ENCODE measurements around the gene CNTNAP2. TPM values are rescaled to one million over a fixed set of nuclear protein-coding genes. Genes with fewer than 3 reads are reported as not detected.

Gene CNTNAP2
- total and polyA plus RNA-seq, 8 donors = 0.94 to 42.5 (median 38.6) TPM

- ATAC-seq = no peak
- no peak for TF ChIP-seq CTCF (IDR thresholded peaks at IDR 0.05)
- H3K27ac ChIP-seq = no peak overlapping the region
- H3K4me1 ChIP-seq = no peaks in the 10 kb centered on the region
- no peaks in the 10 kb centered on the region for H3K27me3 ChIP-seq
- H3K36me3 ChIP-seq = no peaks in the 10 kb centered on the region
- no peak for DNase-seq
- H3K9me3 ChIP-seq = peaks cover 0 to 34% of the 10 kb centered on the region in 2 donors
- no peak overlapping the region for H3K4me3 ChIP-seq
- intact Hi-C loops (cut with DNase I) = no loop called here
These were observed 1591.3 kb downstream of the CNTNAP2 start for GRCh38 chr7:147707926-147708325.

- Histone ChIP-seq H3K27ac (no peak overlapping the region), H3K4me1 (no peaks in the 10 kb centered on the region), H3K9me3 (peaks cover 0 to 34% of the 10 kb centered on the region in 2 donors), H3K4me3 (no peak overlapping the region), H3K27me3 (no peaks in the 10 kb centered on the region), H3K36me3 (no peaks in the 10 kb centered on the region)
- ATAC-seq (no peak), DNase-seq (no peak)
- TF ChIP-seq CTCF (IDR thresholded peaks at IDR 0.05) = no peak
- intact Hi-C loops (cut with DNase I) = no loop called here
These were observed 1592.3 kb downstream of the CNTNAP2 start for GRCh38 chr7:147708871-147709270.

GRCh38 chr7:147711447-147711846 is 1594.8 kb downstream of the CNTNAP2 start:
- no peaks in the 10 kb centered on the region for H3K36me3 ChIP-seq
- H3K27ac ChIP-seq = no peak overlapping the region
- H3K27me3 ChIP-seq = no peaks in the 10 kb centered on the region
- H3K4me1 ChIP-seq = no peaks in the 10 kb centered on the region
- no peak for ATAC-seq
- H3K4me3 ChIP-seq = no peak overlapping the region
- intact Hi-C loops (cut with DNase I) = no loop called here
- TF ChIP-seq CTCF (IDR thresholded peaks at IDR 0.05) = no peak
- peaks cover 0 to 25% of the 10 kb centered on the region in 2 donors for H3K9me3 ChIP-seq
- DNase-seq = no peak

GRCh38 chr7:147721962-147722830 is 1605.6 kb downstream of the CNTNAP2 start:
- Histone ChIP-seq H3K27me3 (no peaks in the 10 kb centered on the region), H3K4me3 (no peak overlapping the region), H3K36me3 (no peaks in the 10 kb centered on the region), H3K27ac (no peak overlapping the region), H3K9me3 (no peaks in the 10 kb centered on the region), H3K4me1 (no peaks in the 10 kb centered on the region)
- TF ChIP-seq CTCF (IDR thresholded peaks at IDR 0.05) = no peak
- DNase-seq (no peak), ATAC-seq (no peak)
- intact Hi-C loops (cut with DNase I) = no loop called here

GRCh38 chr7:147723536-147723935 is 1606.9 kb downstream of the CNTNAP2 start:
- H3K4me1 ChIP-seq = no peaks in the 10 kb centered on the region
- peak in 2 of 4 donors; percentile 35 to 55 for DNase-seq
- intact Hi-C loops (cut with DNase I) = no loop called here

More at GRCh38 chr7:147723536-147723935, 1606.9 kb downstream of the CNTNAP2 start:
- Histone ChIP-seq H3K4me3 (no peak overlapping the region), H3K36me3 (no peaks in the 10 kb centered on the region), H3K27ac (no peak overlapping the region), H3K9me3 (no peaks in the 10 kb centered on the region), H3K27me3 (no peaks in the 10 kb centered on the region)
- TF ChIP-seq CTCF (IDR thresholded peaks at IDR 0.05) = no peak
- no peak for ATAC-seq

All from left lung (tissue), 10 donors.